Testis (tissue), 2 donors: ENCODE results near the gene ERC1.

ENCODE experiments used
- POLR2A ChIP-seq: fragments of 450-650 bp; IDR thresholded peaks from one replicate; pipeline ENCODE4 v1.6.1; 2017; ENCODE audit warnings: antibody characterized with exemption, mild to moderate bottlenecking, moderate library complexity
- TF ChIP-seq, protein P1 (sequence below), 3 experiments: fragments of 450-650 bp in 2 of 3; fragments of 200-600 bp in 1 of 3; sonication (generic) in 1 of 3; IDR thresholded peaks; one replicate each; pipeline ENCODE4 v1.5.1; 2016 to 2019; ENCODE audit warnings: antibody characterized with exemption in 3 of 3, mild to moderate bottlenecking in 2 of 3, moderate library complexity in 1 of 3

DNA sequence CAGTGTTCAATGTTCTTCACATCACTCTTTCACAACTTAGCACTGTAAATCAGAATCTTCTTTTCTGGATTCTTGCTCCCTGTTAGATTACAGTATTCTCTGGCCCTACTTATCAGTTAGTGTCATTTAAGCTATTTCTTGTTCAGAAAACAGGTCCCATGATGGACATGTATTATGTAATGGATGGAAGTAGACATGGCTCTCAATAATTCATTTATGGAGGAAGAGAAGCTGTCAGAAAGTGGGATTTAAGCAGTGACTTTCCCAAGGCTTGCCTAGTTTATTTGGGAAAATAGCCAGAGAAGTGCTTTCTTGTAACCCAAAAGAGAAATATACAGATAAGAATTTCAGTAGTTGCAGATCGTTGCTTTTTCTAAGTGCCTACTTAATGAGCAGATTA lies 1.6 kb downstream of the ERC1 start:
- no peak for TF ChIP-seq POLR2A
- TF ChIP-seq, protein P1, sequence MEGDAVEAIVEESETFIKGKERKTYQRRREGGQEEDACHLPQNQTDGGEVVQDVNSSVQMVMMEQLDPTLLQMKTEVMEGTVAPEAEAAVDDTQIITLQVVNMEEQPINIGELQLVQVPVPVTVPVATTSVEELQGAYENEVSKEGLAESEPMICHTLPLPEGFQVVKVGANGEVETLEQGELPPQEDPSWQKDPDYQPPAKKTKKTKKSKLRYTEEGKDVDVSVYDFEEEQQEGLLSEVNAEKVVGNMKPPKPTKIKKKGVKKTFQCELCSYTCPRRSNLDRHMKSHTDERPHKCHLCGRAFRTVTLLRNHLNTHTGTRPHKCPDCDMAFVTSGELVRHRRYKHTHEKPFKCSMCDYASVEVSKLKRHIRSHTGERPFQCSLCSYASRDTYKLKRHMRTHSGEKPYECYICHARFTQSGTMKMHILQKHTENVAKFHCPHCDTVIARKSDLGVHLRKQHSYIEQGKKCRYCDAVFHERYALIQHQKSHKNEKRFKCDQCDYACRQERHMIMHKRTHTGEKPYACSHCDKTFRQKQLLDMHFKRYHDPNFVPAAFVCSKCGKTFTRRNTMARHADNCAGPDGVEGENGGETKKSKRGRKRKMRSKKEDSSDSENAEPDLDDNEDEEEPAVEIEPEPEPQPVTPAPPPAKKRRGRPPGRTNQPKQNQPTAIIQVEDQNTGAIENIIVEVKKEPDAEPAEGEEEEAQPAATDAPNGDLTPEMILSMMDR (IDR thresholded peaks at IDR 0.05) = no peak
